GM12878 (cell line): Measurements from ENCODE around the gene SKIL. TPM values are rescaled to one million over a fixed set of nuclear protein-coding genes. Genes with fewer than 3 reads are reported as not detected.

Source experiments
- ATAC-seq: fragments of 200-7000 bp; cut with Tn5 transposase; 3 replicates; pipeline ENCODE4 v1.9.1; 2020; ENCODE audit warnings: mild to moderate bottlenecking, moderate library complexity
- BruUV-seq: library from RNA; stranded (reverse); fragments of 400-500 nt; replicated peaks from 2 replicates; lab custom pipeline; 2021; lab: Mats Ljungman, UMichigan
- CTCF ChIA-PET: fragments of 300-600 bp; sonication (Branson Sonifier 250); formaldehyde crosslinking; extraction: SDS; loops from one replicate; lab custom pipeline; 2021; ENCODE audit warnings: inconsistent platforms; lab: Yijun Ruan, JAX
- POLR2A ChIA-PET: fragments of 350-600 bp; formaldehyde crosslinking; extraction: SDS; loops from one replicate; lab custom pipeline; 2021; ENCODE audit warnings: inconsistent platforms; lab: Charles Lee
- RAD21 ChIA-PET: fragments of 300-600 bp; sonication (Branson Sonifier 250); formaldehyde crosslinking; loops from one replicate; lab custom pipeline; 2023; ENCODE audit warnings: antibody characterized with exemption; ENCODE audit not compliant: unreplicated experiment; lab: Charles Lee
- SMC1A ChIA-PET: fragments of 300-600 bp; sonication (Branson Sonifier 250); formaldehyde crosslinking; loops from one replicate; lab custom pipeline; 2023; ENCODE audit not compliant: unreplicated experiment, uncharacterized antibody; lab: Charles Lee
- DNase-seq: peaks from one replicate; pipeline ENCODE4 v3.0.0-alpha.2; 2011; ENCODE audit warnings: low read depth, low spot score
- FAIRE-seq: peaks from 3 replicates; lab custom pipeline; 2011; peaks lifted over from hg19 to GRCh38; lab: Jason Lieb, UNC
- H2AFZ ChIP-seq: 2 replicates; pipeline ENCODE4 v1.6.0; 2011; ENCODE audit warnings: low read depth, low read length, control low read depth; ENCODE audit not compliant: control insufficient read depth
- H3K27ac ChIP-seq: 2 replicates; pipeline ENCODE4 v1.5.1; 2011; ENCODE audit warnings: control low read depth; ENCODE audit not compliant: control insufficient read depth, insufficient read depth
- H3K27me3 ChIP-seq, 2 experiments: replicated peaks in 1 of 2; 2 replicates each; pipeline versions ENCODE4 v1.6.0 to v1.6.1; 2011; ENCODE audit warnings: low read length in 1 of 2; ENCODE audit not compliant: control insufficient read depth in 2 of 2, insufficient read depth in 2 of 2
- H3K36me3 ChIP-seq, 2 experiments: 2 replicates each; pipeline ENCODE4 v1.5.1; 2011; ENCODE audit warnings: low read length in 1 of 2; ENCODE audit not compliant: control insufficient read depth in 2 of 2, insufficient read depth in 2 of 2
- H3K4me1 ChIP-seq: 2 replicates; pipeline ENCODE4 v1.6.1; 2011; ENCODE audit warnings: mild to moderate bottlenecking, low read length, moderate library complexity, mixed read lengths; ENCODE audit not compliant: control insufficient read depth, insufficient read depth
- H3K4me2 ChIP-seq: 2 replicates; pipeline ENCODE4 v1.6.0; 2011; ENCODE audit warnings: control low read depth; ENCODE audit not compliant: control insufficient read depth, insufficient read depth
- H3K4me3 ChIP-seq: fragments of 200-600 bp; sonication (generic); 2 replicates; pipeline ENCODE4 v1.5.1; 2016
- H3K79me2 ChIP-seq: 2 replicates; pipeline ENCODE4 v1.6.0; 2011; ENCODE audit warnings: low read length; ENCODE audit not compliant: control insufficient read depth, insufficient read depth
- H3K9ac ChIP-seq: 2 replicates; pipeline ENCODE4 v1.8.0; 2011; ENCODE audit warnings: low read length, control low read depth, mixed read lengths; ENCODE audit not compliant: control insufficient read depth, insufficient read depth
- H3K9me3 ChIP-seq: replicated peaks from 3 replicates; pipeline ENCODE4 v1.5.1; 2011; ENCODE audit warnings: mild to moderate bottlenecking, low read length; ENCODE audit not compliant: control insufficient read depth, insufficient read depth
- H4K20me1 ChIP-seq: 2 replicates; pipeline ENCODE4 v1.6.0; 2011; ENCODE audit not compliant: control insufficient read depth, insufficient read depth
- BMI1 ChIP-seq: fragments of 450-650 bp; IDR thresholded peaks from 2 replicates; pipeline ENCODE4 v1.6.1; 2016; ENCODE audit warnings: mild to moderate bottlenecking, moderate library complexity, borderline replicate concordance
- CBFB ChIP-seq: IDR thresholded peaks from 2 replicates; pipeline ENCODE4 v1.6.1; 2016; ENCODE audit warnings: antibody characterized with exemption, low read depth
- CBX3 ChIP-seq: fragments of 200-600 bp; sonication (generic); IDR thresholded peaks from 2 replicates; pipeline ENCODE4 v1.6.1; 2016; ENCODE audit warnings: low read depth, borderline replicate concordance
- E2F4 ChIP-seq: IDR thresholded peaks from 2 replicates; pipeline ENCODE4 v1.6.1; 2012; ENCODE audit warnings: low read depth, low read length, improper control_type of control experiment
- E2F8 ChIP-seq: fragments of 450-650 bp; IDR thresholded peaks from 2 replicates; pipeline ENCODE4 v1.6.1; 2018; ENCODE audit warnings: mild to moderate bottlenecking, low read depth, moderate library complexity; ENCODE audit not compliant: partially characterized antibody
- HCFC1 ChIP-seq: fragments of 150-350 bp; IDR thresholded peaks from 2 replicates; pipeline ENCODE4 v1.6.1; 2014; ENCODE audit warnings: low read length
- IKZF2 ChIP-seq, 2 experiments: fragments of 450-650 bp; IDR thresholded peaks; 2 replicates each; pipeline ENCODE4 v1.6.1; 2017; ENCODE audit warnings: mild to moderate bottlenecking in 2 of 2, moderate library complexity in 2 of 2
- KDM1A ChIP-seq: fragments of 200-600 bp; sonication (generic); IDR thresholded peaks from 2 replicates; pipeline ENCODE4 v1.6.1; 2016; ENCODE audit warnings: borderline replicate concordance
- MAX ChIP-seq: IDR thresholded peaks from 2 replicates; pipeline ENCODE4 v1.6.1; 2012; ENCODE audit warnings: low read depth, low read length, improper control_type of control experiment
- NR2C1 ChIP-seq: fragments of 450-650 bp; IDR thresholded peaks from 2 replicates; pipeline ENCODE4 v1.6.1; 2017; ENCODE audit warnings: antibody characterized with exemption, mild to moderate bottlenecking, moderate library complexity
- NR2F1 ChIP-seq: fragments of 450-650 bp; conservative IDR thresholded peaks from 2 replicates; pipeline ENCODE4 v1.6.1; 2017; ENCODE audit warnings: mild to moderate bottlenecking
- NRF1 ChIP-seq: conservative IDR thresholded peaks from 2 replicates; pipeline ENCODE4 v1.6.1; 2011; ENCODE audit warnings: mild to moderate bottlenecking, low read depth, low read length, improper control_type of control experiment
- PAX5 ChIP-seq: IDR thresholded peaks from 2 replicates; pipeline ENCODE4 v1.6.1; 2011; ENCODE audit warnings: low read depth, low read length, borderline replicate concordance
- PKNOX1 ChIP-seq: fragments of 450-650 bp; IDR thresholded peaks from 2 replicates; pipeline ENCODE4 v1.6.1; 2016; ENCODE audit warnings: mild to moderate bottlenecking
- YY1 ChIP-seq: IDR thresholded peaks from 2 replicates; pipeline ENCODE4 v1.6.1; 2011; ENCODE audit warnings: low read depth, mild to moderate bottlenecking, low read length
- ZNF217 ChIP-seq: fragments of 450-650 bp; IDR thresholded peaks from 2 replicates; pipeline ENCODE4 v1.6.1; 2017; ENCODE audit warnings: antibody characterized with exemption, mild to moderate bottlenecking
- WGBS: methylation state at CpG from one replicate; pipeline ENCODE4 v1.1.6; 2016; ENCODE audit warnings: low lambda C conversion rate; ENCODE audit not compliant: insufficient replicate concordance, insufficient coverage; ENCODE audit errors: missing lambda C conversion rate; 5-methylcytosine and 5-hydroxymethylcytosine counted together
- in situ Hi-C: fragments of 300-500 bp; cut with MboI; formaldehyde crosslinking; loops from 9 replicates; pipeline ENCODE4 v1.14.3; 2018; ENCODE audit warnings: mixed read lengths
- intact Hi-C: fragments of 100-400 bp; cut with micrococcal nuclease; formaldehyde crosslinking; loops from one replicate; pipeline ENCODE4 v1.14.2; 2022; ENCODE audit not compliant: unreplicated experiment
- polyA plus RNA-seq, 11 experiments: library from polyadenylated mRNA; depleted of rRNA in 4 of 11; unstranded in 6 of 11; stranded (reverse) in 5 of 11; fragments of >200 nt; fragmentation: Nextera tagmentation in 4 of 11; fragmentation: Illumina TruSeq in 1 of 11; extraction: Ambion mirVana in 4 of 11; extraction: Trizol in 1 of 11; gene quantifications; 1 replicate in 1 of 11; 2 replicates in 10 of 11; pipeline versions ENCODE4 v1.2.1 to v1.2.3, GENCODE V29; 2011 to 2016; ENCODE audit warnings: inconsistent platforms in 2 of 11, missing spikeins in 2 of 11, low read depth in 1 of 11
- total RNA-seq, 4 experiments: library from RNA; depleted of rRNA in 3 of 4; stranded (reverse); fragments of >200 nt in 3 of 4; fragmentation: Illumina TruSeq in 1 of 4; extraction: Trizol in 1 of 4; gene quantifications; 2 replicates each; pipeline versions ENCODE4 v1.2.1 to v1.2.3, GENCODE V29; 2013 to 2021
- TF ChIP-seq, protein P1 (sequence below): fragments of 450-650 bp; IDR thresholded peaks from 2 replicates; pipeline ENCODE4 v1.6.1; 2017; ENCODE audit warnings: mild to moderate bottlenecking

The SKIL gene
- total and polyA plus RNA-seq, 10 of the 15 experiments (the other 5 are each of a cell fraction or from before 2014, with no cell fraction given) = 2.7 to 14.8 (median 6.7) TPM

- SMC1A ChIA-PET = interaction anchor here (1.0 to 1.2 kb wide), 2 partner anchors 20 to 377 kb away, joined by 3 read pairs; no protein-coding TSS in a partner anchor
- no peak for TF ChIP-seq ZNF217
- no peak for TF ChIP-seq KDM1A
- TF ChIP-seq E2F8 = no peak
- TF ChIP-seq IKZF2 (IDR thresholded peaks at IDR 0.05) = no peak
- TF ChIP-seq, protein P1, sequence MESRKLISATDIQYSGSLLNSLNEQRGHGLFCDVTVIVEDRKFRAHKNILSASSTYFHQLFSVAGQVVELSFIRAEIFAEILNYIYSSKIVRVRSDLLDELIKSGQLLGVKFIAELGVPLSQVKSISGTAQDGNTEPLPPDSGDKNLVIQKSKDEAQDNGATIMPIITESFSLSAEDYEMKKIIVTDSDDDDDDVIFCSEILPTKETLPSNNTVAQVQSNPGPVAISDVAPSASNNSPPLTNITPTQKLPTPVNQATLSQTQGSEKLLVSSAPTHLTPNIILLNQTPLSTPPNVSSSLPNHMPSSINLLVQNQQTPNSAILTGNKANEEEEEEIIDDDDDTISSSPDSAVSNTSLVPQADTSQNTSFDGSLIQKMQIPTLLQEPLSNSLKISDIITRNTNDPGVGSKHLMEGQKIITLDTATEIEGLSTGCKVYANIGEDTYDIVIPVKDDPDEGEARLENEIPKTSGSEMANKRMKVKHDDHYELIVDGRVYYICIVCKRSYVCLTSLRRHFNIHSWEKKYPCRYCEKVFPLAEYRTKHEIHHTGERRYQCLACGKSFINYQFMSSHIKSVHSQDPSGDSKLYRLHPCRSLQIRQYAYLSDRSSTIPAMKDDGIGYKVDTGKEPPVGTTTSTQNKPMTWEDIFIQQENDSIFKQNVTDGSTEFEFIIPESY = no peak
- no peak for TF ChIP-seq CBX3
- TF ChIP-seq BMI1 = no peak
- TF ChIP-seq NR2F1 = no peak
- TF ChIP-seq HCFC1 = no peak
- TF ChIP-seq MAX = no peak
- no peak for TF ChIP-seq E2F4
- no peak for TF ChIP-seq CBFB
- no peak for TF ChIP-seq PAX5
- TF ChIP-seq NRF1 = no peak
- TF ChIP-seq NR2C1 = no peak
- TF ChIP-seq YY1 = no peak
- no peak for TF ChIP-seq PKNOX1
These were observed 2.8 kb upstream of the SKIL start for GRCh38 chr3:170354760-170355159.

More at GRCh38 chr3:170354760-170355159, 2.8 kb upstream of the SKIL start:
- Histone ChIP-seq H3K4me3 (no peak overlapping the region), H2AFZ (no peak overlapping the region), H3K27ac (no peak overlapping the region), H3K9ac (no peak overlapping the region), H3K4me2 (peak overlapping the region; percentile 97), H3K9me3 (no peaks in the 10 kb centered on the region), H3K4me1 (peaks cover 42% of the 10 kb centered on the region), H3K27me3 (no peaks in the 10 kb centered on the region), H3K36me3 (no peaks in the 10 kb centered on the region), H4K20me1 (no peaks in the 10 kb centered on the region), H3K79me2 (peaks cover 11% of the 10 kb centered on the region)
- FAIRE-seq = no peak
- DNase-seq = no peak
- WGBS = 89% methylated on average over 4 of the region's 4 CpGs
- ChIA-PET RAD21 (no interaction called here), POLR2A (no interaction called here), CTCF (no interaction called here)
- no peak for ATAC-seq
- intact Hi-C loops = loop anchor here (5.0 to 10.0 kb wide), 6 partner anchors 97 to 1453 kb away; partner anchors contain the start of genes MYNN, PHC3 and TNIK
- in situ Hi-C loops = no loop called here
- no TSS peak for BruUV-seq
